ENCODE measurements around the gene HERPUD1.

- TF ChIP-seq, protein P1, sequence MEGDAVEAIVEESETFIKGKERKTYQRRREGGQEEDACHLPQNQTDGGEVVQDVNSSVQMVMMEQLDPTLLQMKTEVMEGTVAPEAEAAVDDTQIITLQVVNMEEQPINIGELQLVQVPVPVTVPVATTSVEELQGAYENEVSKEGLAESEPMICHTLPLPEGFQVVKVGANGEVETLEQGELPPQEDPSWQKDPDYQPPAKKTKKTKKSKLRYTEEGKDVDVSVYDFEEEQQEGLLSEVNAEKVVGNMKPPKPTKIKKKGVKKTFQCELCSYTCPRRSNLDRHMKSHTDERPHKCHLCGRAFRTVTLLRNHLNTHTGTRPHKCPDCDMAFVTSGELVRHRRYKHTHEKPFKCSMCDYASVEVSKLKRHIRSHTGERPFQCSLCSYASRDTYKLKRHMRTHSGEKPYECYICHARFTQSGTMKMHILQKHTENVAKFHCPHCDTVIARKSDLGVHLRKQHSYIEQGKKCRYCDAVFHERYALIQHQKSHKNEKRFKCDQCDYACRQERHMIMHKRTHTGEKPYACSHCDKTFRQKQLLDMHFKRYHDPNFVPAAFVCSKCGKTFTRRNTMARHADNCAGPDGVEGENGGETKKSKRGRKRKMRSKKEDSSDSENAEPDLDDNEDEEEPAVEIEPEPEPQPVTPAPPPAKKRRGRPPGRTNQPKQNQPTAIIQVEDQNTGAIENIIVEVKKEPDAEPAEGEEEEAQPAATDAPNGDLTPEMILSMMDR (IDR thresholded peaks at IDR 0.05), result no peak
- TF ChIP-seq POLR2A (IDR thresholded peaks at IDR 0.05), result no peak
- no peak for TF ChIP-seq EP300 (IDR thresholded peaks at IDR 0.05)
Observed at GRCh38 chr16:56961851-56962281, 29.9 kb downstream of the HERPUD1 start, which contains the start of gene CETP.
